Stomach (tissue), 9 donors: ENCODE data around the gene FFAR3. TPM values are rescaled to one million over a fixed set of nuclear protein-coding genes. Genes with fewer than 3 reads are reported as not detected.

Experiments
- DNase-seq, 2 donors: peaks; one replicate each; pipeline versions ENCODE4 v3.0.0 to v3.0.0-alpha.2; 2013 to 2019
- H3K27ac ChIP-seq, 5 donors: fragments of 200-600 bp in 4 of 5; sonication (generic) in 4 of 5; one replicate each; pipeline ENCODE4 v1.5.1; 2013 to 2019; ENCODE audit warnings: mild to moderate bottlenecking in 1 of 5, moderate library complexity in 1 of 5
- H3K27me3 ChIP-seq, 3 donors: fragments of 200-600 bp; sonication (generic); one replicate each; pipeline ENCODE4 v1.5.1; 2017 to 2019; ENCODE audit warnings: mixed run types in 1 of 3
- H3K36me3 ChIP-seq, 4 donors: fragments of 200-600 bp; sonication (generic); 1 replicate in 3 of 4; 2 replicates in 1 of 4; pipeline ENCODE4 v1.5.1; 2016 to 2019
- H3K4me1 ChIP-seq, 4 donors: fragments of 200-600 bp; sonication (generic); one replicate each; pipeline ENCODE4 v1.5.1; 2016 to 2019
- H3K4me3 ChIP-seq, 4 donors: fragments of 200-600 bp; sonication (generic) in 3 of 4; one replicate each; pipeline ENCODE4 v1.5.1; 2016 to 2019; ENCODE audit warnings: mild to moderate bottlenecking in 1 of 4
- H3K9me3 ChIP-seq, 4 donors: fragments of 200-600 bp; sonication (generic); one replicate each; pipeline ENCODE4 v1.5.1; 2016 to 2019
- CTCF ChIP-seq, 7 experiments: fragments of 450-650 bp in 4 of 7; fragments of 200-600 bp in 3 of 7; sonication (generic) in 3 of 7; IDR thresholded peaks; one replicate each; pipeline ENCODE4 v1.5.1; 2016 to 2019; ENCODE audit warnings: antibody characterized with exemption in 7 of 7, control low read depth in 2 of 7, mild to moderate bottlenecking in 1 of 7
- EP300 ChIP-seq: sonication (generic); formaldehyde crosslinking; IDR thresholded peaks from one replicate; pipeline ENCODE4 v1.6.1; 2017; ENCODE audit warnings: antibody characterized with exemption
- POLR2A ChIP-seq, 4 donors: fragments of 450-650 bp; IDR thresholded peaks; one replicate each; pipeline ENCODE4 v1.6.1; 2016; ENCODE audit warnings: antibody characterized with exemption in 4 of 4, control low read depth in 2 of 4, mild to moderate bottlenecking in 1 of 4, moderate library complexity in 1 of 4
- POLR2AphosphoS5 ChIP-seq, 3 donors: sonication (generic); formaldehyde crosslinking; IDR thresholded peaks; one replicate each; pipeline ENCODE4 v1.6.1; 2016; ENCODE audit warnings: antibody characterized with exemption in 3 of 3
- WGBS, 5 donors: extraction: QIAGEN DNeasy Blood & Tissue Kit in 3 of 5; methylation state at CpG; one replicate each; pipeline versions ENCODE4 v1.1.5 to v1.1.7; 2013 to 2018; 5-methylcytosine and 5-hydroxymethylcytosine counted together
- intact Hi-C: fragments of 100-400 bp; cut with DNase I; formaldehyde crosslinking; loops from one replicate; pipeline ENCODE4 v1.15.1; 2023; ENCODE audit warnings: low total_unique reads
- polyA plus RNA-seq, 3 donors: library from polyadenylated mRNA; stranded (reverse); fragments of 200-250 nt; gene quantifications; one replicate each; pipeline ENCODE4 v1.2.3, GENCODE V29; 2013
- total RNA-seq, 5 donors: library from RNA; depleted of rRNA; stranded (reverse); fragments of >200 nt; gene quantifications; one replicate each; pipeline versions ENCODE4 v1.1.0 to v1.2.3, GENCODE V29; 2014 to 2016
- donor health status: healthy with polysubstance abuse.
- donor health status: Bipolar disorder and iron deficiency.
- donor health status: healthy.

The FFAR3 gene
- total and polyA plus RNA-seq, 8 donors: 0.30 to 0.56 TPM; not detected in 6

GRCh38 chr19:35327642-35328041, 30.6 kb upstream of the FFAR3 start:
- no peaks in the 10 kb centered on the region for H3K36me3 ChIP-seq
- H3K4me1 ChIP-seq: no peaks in the 10 kb centered on the region
- H3K27ac ChIP-seq: no peak overlapping the region
- intact Hi-C loops: no loop called here
- H3K9me3 ChIP-seq: no peaks in the 10 kb centered on the region
- no peak overlapping the region for H3K4me3 ChIP-seq
- WGBS, 5 donors: 60 to 73% (median 69%) methylated on average over 4 of the region's 4 CpGs
- H3K27me3 ChIP-seq: peaks cover 0 to 49% (median 9%) of the 10 kb centered on the region in 3 donors
- DNase-seq: no peak
- no peak for TF ChIP-seq POLR2A (IDR thresholded peaks at IDR 0.05)
- TF ChIP-seq POLR2AphosphoS5 (IDR thresholded peaks at IDR 0.05): no peak
- no peak for TF ChIP-seq CTCF (IDR thresholded peaks at IDR 0.05)
- no peak for TF ChIP-seq EP300

GRCh38 chr19:35328851-35329285, 29.4 kb upstream of the FFAR3 start, which contains the start of gene CD22:
Gene CD22, plus strand, starts transcription at chr19:35329187. Its CDS starts 2,854 bp downstream, at chr19:35332041.
- Histone ChIP-seq H3K4me3 (peak within 1 kb of the TSS in 1 of 4 donors; percentile 5), H3K9me3 (no peaks in the 10 kb centered on the region), H3K36me3 (no peaks in the 10 kb centered on the region), H3K4me1 (no peaks in the 10 kb centered on the region), H3K27me3 (peaks cover 0 to 61% (median 11%) of the 10 kb centered on the region in 3 donors), H3K27ac (no peak within 1 kb of the TSS)
- intact Hi-C loops: no loop called here
- DNase-seq: no peak
- 75 to 85% (median 76%) methylated on average over 12 of the region's 12 CpGs for WGBS, 5 donors
- TF ChIP-seq EP300 (no peak), CTCF (IDR thresholded peaks at IDR 0.05) (no peak), POLR2A (IDR thresholded peaks at IDR 0.05) (no peak), POLR2AphosphoS5 (IDR thresholded peaks at IDR 0.05) (no peak)

- no peak for TF ChIP-seq EP300
- TF ChIP-seq POLR2A (IDR thresholded peaks at IDR 0.05): no peak
- TF ChIP-seq CTCF (IDR thresholded peaks at IDR 0.05): no peak
- no peak for TF ChIP-seq POLR2AphosphoS5 (IDR thresholded peaks at IDR 0.05)
- Histone ChIP-seq H3K4me3 (peak overlapping the region in 1 of 4 donors; percentile 5), H3K9me3 (no peaks in the 10 kb centered on the region), H3K27me3 (peaks cover 0 to 64% (median 13%) of the 10 kb centered on the region in 3 donors), H3K27ac (no peak overlapping the region), H3K36me3 (no peaks in the 10 kb centered on the region), H3K4me1 (no peaks in the 10 kb centered on the region)
- no peak for DNase-seq
- WGBS, 5 donors: 65 to 82% (median 78%) methylated on average over 4 of the region's 4 CpGs
- intact Hi-C loops: no loop called here
Measured at GRCh38 chr19:35329323-35329722, 28.9 kb upstream of the FFAR3 start.

GRCh38 chr19:35330475-35330874, 27.8 kb upstream of the FFAR3 start:
- H3K27ac ChIP-seq: no peak overlapping the region
- H3K27me3 ChIP-seq: peaks cover 0 to 64% (median 13%) of the 10 kb centered on the region in 3 donors
- H3K4me1 ChIP-seq: no peaks in the 10 kb centered on the region
- no peaks in the 10 kb centered on the region for H3K36me3 ChIP-seq
- no peak for TF ChIP-seq POLR2A (IDR thresholded peaks at IDR 0.05)
- no peak overlapping the region for H3K4me3 ChIP-seq
- intact Hi-C loops: no loop called here
- H3K9me3 ChIP-seq: no peaks in the 10 kb centered on the region
- peak in 1 of 2 donors; percentile 47 for DNase-seq
- 56 to 67% (median 63%) methylated on average over 7 of the region's 7 CpGs for WGBS, 5 donors

GRCh38 chr19:35331551-35332214, 26.6 kb upstream of the FFAR3 start:
- Histone ChIP-seq H3K27ac (no peak overlapping the region), H3K4me3 (no peak overlapping the region), H3K9me3 (no peaks in the 10 kb centered on the region), H3K27me3 (peaks cover 0 to 63% (median 13%) of the 10 kb centered on the region in 3 donors), H3K36me3 (no peaks in the 10 kb centered on the region), H3K4me1 (no peaks in the 10 kb centered on the region)
- intact Hi-C loops: no loop called here
- TF ChIP-seq POLR2AphosphoS5 (IDR thresholded peaks at IDR 0.05) (no peak), EP300 (no peak), CTCF (IDR thresholded peaks at IDR 0.05) (no peak), POLR2A (IDR thresholded peaks at IDR 0.05) (no peak)
- no peak for DNase-seq
- 76 to 86% (median 78%) methylated on average over 14 of the region's 14 CpGs for WGBS, 5 donors
